ENCODE data around the gene GALNT9. TPM values are rescaled to one million over a fixed set of nuclear protein-coding genes. Genes with fewer than 3 reads are reported as not detected.

The GALNT9 gene
- polyA plus RNA-seq, 1 donor from 2014 or later = 13.5 TPM

DNA sequence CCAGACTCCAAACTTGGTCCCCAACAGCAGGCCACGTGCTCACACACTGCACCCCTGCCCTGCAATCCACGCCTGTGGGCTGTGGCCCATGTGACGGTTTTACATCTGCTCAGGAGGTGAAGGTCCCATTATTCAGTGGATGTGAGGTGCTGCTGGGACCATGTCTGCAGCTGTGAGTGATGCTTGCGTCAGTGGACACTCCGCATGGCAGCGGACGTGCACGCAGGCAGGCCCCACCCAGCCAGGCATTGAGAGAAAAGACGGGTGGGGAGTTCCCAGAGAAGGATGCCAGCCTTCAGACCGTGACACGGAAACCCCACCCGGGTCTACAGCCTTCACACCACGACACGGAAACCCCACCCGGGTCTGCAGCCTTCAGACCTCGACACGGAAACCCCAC is 117.6 kb downstream of the GALNT9 start:
- H3K27ac ChIP-seq (ENCODE audit: low read length) = no peak overlapping the region
- no peak overlapping the region for H2AFZ ChIP-seq (ENCODE audit: low read depth, low read length)
- H4K20me1 ChIP-seq (ENCODE audit: insufficient read depth) = no peaks in the 10 kb centered on the region
- H3K9me3 ChIP-seq (ENCODE audit: low read length) = peaks cover 2% of the 10 kb centered on the region
- no peaks in the 10 kb centered on the region for H3F3A ChIP-seq (ENCODE audit: insufficient read depth, low read length, poor library complexity, severe bottlenecking)
- TF ChIP-seq POLR2AphosphoS5 (IDR thresholded peaks at IDR 0.05) (no peak), EZH2 (IDR thresholded peaks at IDR 0.05; ENCODE audit: borderline replicate concordance, insufficient read depth, low read length, poor library complexity, severe bottlenecking) (no peak), TAF1 (IDR thresholded peaks at IDR 0.05; ENCODE audit: low read depth) (no peak), RAD21 (conservative IDR thresholded peaks at IDR 0.05) (no peak), SMC3 (conservative IDR thresholded peaks at IDR 0.05; ENCODE audit: poor library complexity) (no peak), EP300 (conservative IDR thresholded peaks at IDR 0.05; ENCODE audit: poor library complexity, severe bottlenecking) (no peak)
- TF ChIP-seq, protein P1, sequence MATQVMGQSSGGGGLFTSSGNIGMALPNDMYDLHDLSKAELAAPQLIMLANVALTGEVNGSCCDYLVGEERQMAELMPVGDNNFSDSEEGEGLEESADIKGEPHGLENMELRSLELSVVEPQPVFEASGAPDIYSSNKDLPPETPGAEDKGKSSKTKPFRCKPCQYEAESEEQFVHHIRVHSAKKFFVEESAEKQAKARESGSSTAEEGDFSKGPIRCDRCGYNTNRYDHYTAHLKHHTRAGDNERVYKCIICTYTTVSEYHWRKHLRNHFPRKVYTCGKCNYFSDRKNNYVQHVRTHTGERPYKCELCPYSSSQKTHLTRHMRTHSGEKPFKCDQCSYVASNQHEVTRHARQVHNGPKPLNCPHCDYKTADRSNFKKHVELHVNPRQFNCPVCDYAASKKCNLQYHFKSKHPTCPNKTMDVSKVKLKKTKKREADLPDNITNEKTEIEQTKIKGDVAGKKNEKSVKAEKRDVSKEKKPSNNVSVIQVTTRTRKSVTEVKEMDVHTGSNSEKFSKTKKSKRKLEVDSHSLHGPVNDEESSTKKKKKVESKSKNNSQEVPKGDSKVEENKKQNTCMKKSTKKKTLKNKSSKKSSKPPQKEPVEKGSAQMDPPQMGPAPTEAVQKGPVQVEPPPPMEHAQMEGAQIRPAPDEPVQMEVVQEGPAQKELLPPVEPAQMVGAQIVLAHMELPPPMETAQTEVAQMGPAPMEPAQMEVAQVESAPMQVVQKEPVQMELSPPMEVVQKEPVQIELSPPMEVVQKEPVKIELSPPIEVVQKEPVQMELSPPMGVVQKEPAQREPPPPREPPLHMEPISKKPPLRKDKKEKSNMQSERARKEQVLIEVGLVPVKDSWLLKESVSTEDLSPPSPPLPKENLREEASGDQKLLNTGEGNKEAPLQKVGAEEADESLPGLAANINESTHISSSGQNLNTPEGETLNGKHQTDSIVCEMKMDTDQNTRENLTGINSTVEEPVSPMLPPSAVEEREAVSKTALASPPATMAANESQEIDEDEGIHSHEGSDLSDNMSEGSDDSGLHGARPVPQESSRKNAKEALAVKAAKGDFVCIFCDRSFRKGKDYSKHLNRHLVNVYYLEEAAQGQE (IDR thresholded peaks at IDR 0.05; ENCODE audit: borderline replicate concordance) = no peak
- TF ChIP-seq, protein P2, sequence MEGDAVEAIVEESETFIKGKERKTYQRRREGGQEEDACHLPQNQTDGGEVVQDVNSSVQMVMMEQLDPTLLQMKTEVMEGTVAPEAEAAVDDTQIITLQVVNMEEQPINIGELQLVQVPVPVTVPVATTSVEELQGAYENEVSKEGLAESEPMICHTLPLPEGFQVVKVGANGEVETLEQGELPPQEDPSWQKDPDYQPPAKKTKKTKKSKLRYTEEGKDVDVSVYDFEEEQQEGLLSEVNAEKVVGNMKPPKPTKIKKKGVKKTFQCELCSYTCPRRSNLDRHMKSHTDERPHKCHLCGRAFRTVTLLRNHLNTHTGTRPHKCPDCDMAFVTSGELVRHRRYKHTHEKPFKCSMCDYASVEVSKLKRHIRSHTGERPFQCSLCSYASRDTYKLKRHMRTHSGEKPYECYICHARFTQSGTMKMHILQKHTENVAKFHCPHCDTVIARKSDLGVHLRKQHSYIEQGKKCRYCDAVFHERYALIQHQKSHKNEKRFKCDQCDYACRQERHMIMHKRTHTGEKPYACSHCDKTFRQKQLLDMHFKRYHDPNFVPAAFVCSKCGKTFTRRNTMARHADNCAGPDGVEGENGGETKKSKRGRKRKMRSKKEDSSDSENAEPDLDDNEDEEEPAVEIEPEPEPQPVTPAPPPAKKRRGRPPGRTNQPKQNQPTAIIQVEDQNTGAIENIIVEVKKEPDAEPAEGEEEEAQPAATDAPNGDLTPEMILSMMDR (IDR thresholded peaks at IDR 0.05; ENCODE audit: poor library complexity, severe bottlenecking) = no peak
- no peaks in the 10 kb centered on the region for H3K27me3 ChIP-seq (ENCODE audit: insufficient read depth, low read depth, low read length)
- no peaks in the 10 kb centered on the region for H3K9me2 ChIP-seq (ENCODE audit: insufficient read depth, low read length)
- no peaks in the 10 kb centered on the region for H3K36me3 ChIP-seq (ENCODE audit: insufficient read depth, low read length)
- no peak overlapping the region for H3K4me2 ChIP-seq (ENCODE audit: low read length)
- no peak overlapping the region for H3K4me3 ChIP-seq (ENCODE audit: low read length)
- H3K79me2 ChIP-seq (replicated peaks; ENCODE audit: insufficient read depth, low read length) = no peaks in the 10 kb centered on the region
- H3K9ac ChIP-seq (ENCODE audit: low read length) = no peak overlapping the region

DNA sequence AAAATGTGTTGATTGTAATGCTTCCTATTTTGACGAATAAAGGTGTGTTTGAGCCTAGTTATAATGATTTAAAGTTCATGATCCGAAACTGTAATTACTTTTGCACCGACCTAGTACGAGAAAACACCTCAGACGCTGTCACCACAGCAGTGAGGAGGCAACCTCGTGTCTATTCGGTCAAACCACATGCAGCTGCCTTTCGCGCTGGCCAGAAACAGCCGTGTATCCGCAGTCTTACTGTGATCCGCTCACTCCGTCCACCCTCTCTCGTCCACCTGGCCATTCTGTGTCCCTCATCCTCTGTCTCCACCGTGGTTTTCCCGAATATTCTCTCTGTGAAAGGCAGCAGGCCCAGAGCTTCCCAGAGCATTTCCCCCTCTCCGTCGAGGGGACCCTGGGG is 118.1 kb downstream of the GALNT9 start:
- Histone ChIP-seq H3K4me3 (ENCODE audit: low read length) (no peak overlapping the region), H3F3A (ENCODE audit: insufficient read depth, low read length, poor library complexity, severe bottlenecking) (no peaks in the 10 kb centered on the region), H3K9me3 (ENCODE audit: low read length) (peaks cover 2% of the 10 kb centered on the region), H2AFZ (ENCODE audit: low read depth, low read length) (no peak overlapping the region), H3K27me3 (ENCODE audit: insufficient read depth, low read depth, low read length) (no peaks in the 10 kb centered on the region), H3K27ac (ENCODE audit: low read length) (no peak overlapping the region), H3K9ac (ENCODE audit: low read length) (no peak overlapping the region), H3K4me2 (ENCODE audit: low read length) (no peak overlapping the region), H3K36me3 (ENCODE audit: insufficient read depth, low read length) (no peaks in the 10 kb centered on the region), H3K79me2 (replicated peaks; ENCODE audit: insufficient read depth, low read length) (no peaks in the 10 kb centered on the region), H4K20me1 (ENCODE audit: insufficient read depth) (no peaks in the 10 kb centered on the region), H3K9me2 (ENCODE audit: insufficient read depth, low read length) (no peaks in the 10 kb centered on the region)
- TF ChIP-seq POLR2AphosphoS5 (IDR thresholded peaks at IDR 0.05) = no peak
- no peak for TF ChIP-seq EZH2 (IDR thresholded peaks at IDR 0.05; ENCODE audit: borderline replicate concordance, insufficient read depth, low read length, poor library complexity, severe bottlenecking)
- TF ChIP-seq, protein P1 (IDR thresholded peaks at IDR 0.05; ENCODE audit: borderline replicate concordance) = no peak
- no peak for TF ChIP-seq EP300 (conservative IDR thresholded peaks at IDR 0.05; ENCODE audit: poor library complexity, severe bottlenecking)
- no peak for TF ChIP-seq RAD21 (conservative IDR thresholded peaks at IDR 0.05)
- TF ChIP-seq SMC3 (conservative IDR thresholded peaks at IDR 0.05; ENCODE audit: poor library complexity) = no peak
- TF ChIP-seq TAF1 (IDR thresholded peaks at IDR 0.05; ENCODE audit: low read depth) = no peak
- TF ChIP-seq, protein P2 (IDR thresholded peaks at IDR 0.05; ENCODE audit: poor library complexity, severe bottlenecking) = no peak
- no peak for TF ChIP-seq MXI1 (conservative IDR thresholded peaks at IDR 0.05; ENCODE audit: poor library complexity, severe bottlenecking)
